Upper lobe of left lung (tissue), 6 donors: Measurements from ENCODE around the gene ADAMTSL3. TPM values are rescaled to one million over a fixed set of nuclear protein-coding genes. Genes with fewer than 3 reads are reported as not detected.

Source experiments
- ATAC-seq, 2 donors: fragments of 200-7000 bp; cut with Tn5 transposase; one replicate each; pipeline ENCODE4 v1.9.1; 2022; ENCODE audit warnings: mild to moderate bottlenecking in 2 of 2, moderate library complexity in 2 of 2; ENCODE audit not compliant: low FRiP score in 2 of 2
- DNase-seq, 2 donors: peaks; one replicate each; pipeline ENCODE4 v3.0.0-alpha.2; 2019 to 2020
- H3K27ac ChIP-seq, 4 donors: fragments of 200-600 bp; sonication (generic); one replicate each; pipeline ENCODE4 v1.5.1; 2016 to 2019
- H3K27me3 ChIP-seq, 4 donors: fragments of 200-600 bp; sonication (generic); one replicate each; pipeline ENCODE4 v1.5.1; 2017 to 2019
- H3K36me3 ChIP-seq, 4 donors: fragments of 200-600 bp; sonication (generic); one replicate each; pipeline ENCODE4 v1.5.1; 2016 to 2019
- H3K4me1 ChIP-seq, 4 donors: fragments of 200-600 bp; sonication (generic); one replicate each; pipeline ENCODE4 v1.5.1; 2018 to 2019
- H3K4me3 ChIP-seq, 4 donors: fragments of 200-600 bp; sonication (generic); one replicate each; pipeline ENCODE4 v1.5.1; 2017 to 2019; ENCODE audit warnings: mild to moderate bottlenecking in 2 of 4, moderate library complexity in 1 of 4
- H3K9me3 ChIP-seq, 4 donors: fragments of 200-600 bp; sonication (generic); one replicate each; pipeline ENCODE4 v1.5.1; 2018 to 2019
- EP300 ChIP-seq, 4 donors: sonication (generic); formaldehyde crosslinking; IDR thresholded peaks; one replicate each; pipeline ENCODE4 v1.5.1; 2017; ENCODE audit warnings: antibody characterized with exemption in 4 of 4, control low read depth in 2 of 4
- POLR2A ChIP-seq, 4 donors: fragments of 450-650 bp; IDR thresholded peaks; one replicate each; pipeline ENCODE4 v1.5.1; 2016 to 2017; ENCODE audit warnings: antibody characterized with exemption in 4 of 4, mild to moderate bottlenecking in 2 of 4
- POLR2AphosphoS5 ChIP-seq, 2 donors: sonication (generic); formaldehyde crosslinking; IDR thresholded peaks; one replicate each; pipeline ENCODE4 v1.5.1; 2017; ENCODE audit warnings: antibody characterized with exemption in 2 of 2
- WGBS, 2 donors: methylation state at CpG; one replicate each; pipeline ENCODE4 v1.1.5; 2017 to 2018; 5-methylcytosine and 5-hydroxymethylcytosine counted together
- total RNA-seq, 6 donors: library from RNA; depleted of rRNA in 4 of 6; stranded (reverse); fragments of >200 nt in 4 of 6; gene quantifications; one replicate each; pipeline versions ENCODE4 v1.1.0 to v1.2.1, GENCODE V29; 2016 to 2021
- TF ChIP-seq, protein P1 (sequence below), 6 experiments: fragments of 450-650 bp in 4 of 6; fragments of 200-600 bp in 2 of 6; sonication (generic) in 2 of 6; IDR thresholded peaks; one replicate each; pipeline ENCODE4 v1.5.1; 2016 to 2019; ENCODE audit warnings: antibody characterized with exemption in 6 of 6
- donor health status: DM: no; HTN: no; CAD: no; lungs with moderate emphysema.
- donor health status: DM: no; HTN: yes; CAD: no; lungs with severe emphysema.

ADAMTSL3 gene
- total RNA-seq, 6 donors from 2014 or later: 8.8 to 22.2 (median 11.7) TPM

DNA sequence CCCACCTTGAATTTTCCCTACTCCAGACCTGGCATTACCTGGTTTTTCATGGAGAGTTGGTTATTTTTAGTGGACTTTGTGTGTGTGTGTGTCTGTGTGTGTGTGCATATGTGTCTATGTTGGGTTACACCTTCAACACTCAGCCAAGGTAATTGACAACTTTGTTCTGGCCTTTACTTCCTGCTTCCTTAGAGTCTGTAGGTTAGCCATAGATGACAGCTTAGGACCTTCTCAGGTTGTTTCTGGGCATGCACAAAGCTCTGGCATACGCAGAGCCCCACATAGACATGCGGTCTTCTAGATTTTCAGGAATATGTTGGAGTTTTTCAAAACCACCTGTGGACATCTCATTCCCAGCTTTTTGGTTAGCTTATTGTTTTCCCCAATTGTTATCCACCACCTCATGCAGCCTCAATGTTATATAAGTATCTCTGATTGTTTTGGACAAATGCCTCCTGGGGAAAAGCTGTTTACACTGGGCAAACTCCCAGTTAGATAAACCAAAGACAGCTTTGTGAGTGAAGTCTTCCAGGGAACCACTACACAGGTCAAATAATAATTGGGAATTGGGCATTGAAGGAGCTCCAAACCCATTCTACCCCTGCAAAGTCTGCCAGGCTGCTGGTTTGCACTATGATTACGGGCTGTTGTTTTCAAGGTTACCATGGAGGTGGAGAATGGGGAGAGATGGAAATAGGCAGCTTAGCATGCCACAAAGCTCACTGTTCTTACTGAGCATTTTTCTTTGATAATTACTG is 201.2 kb downstream of the ADAMTSL3 start:
- TF ChIP-seq POLR2AphosphoS5 (IDR thresholded peaks at IDR 0.05) (no peak), POLR2A (IDR thresholded peaks at IDR 0.05) (no peak), EP300 (IDR thresholded peaks at IDR 0.05) (no peak)
- TF ChIP-seq, protein P1, sequence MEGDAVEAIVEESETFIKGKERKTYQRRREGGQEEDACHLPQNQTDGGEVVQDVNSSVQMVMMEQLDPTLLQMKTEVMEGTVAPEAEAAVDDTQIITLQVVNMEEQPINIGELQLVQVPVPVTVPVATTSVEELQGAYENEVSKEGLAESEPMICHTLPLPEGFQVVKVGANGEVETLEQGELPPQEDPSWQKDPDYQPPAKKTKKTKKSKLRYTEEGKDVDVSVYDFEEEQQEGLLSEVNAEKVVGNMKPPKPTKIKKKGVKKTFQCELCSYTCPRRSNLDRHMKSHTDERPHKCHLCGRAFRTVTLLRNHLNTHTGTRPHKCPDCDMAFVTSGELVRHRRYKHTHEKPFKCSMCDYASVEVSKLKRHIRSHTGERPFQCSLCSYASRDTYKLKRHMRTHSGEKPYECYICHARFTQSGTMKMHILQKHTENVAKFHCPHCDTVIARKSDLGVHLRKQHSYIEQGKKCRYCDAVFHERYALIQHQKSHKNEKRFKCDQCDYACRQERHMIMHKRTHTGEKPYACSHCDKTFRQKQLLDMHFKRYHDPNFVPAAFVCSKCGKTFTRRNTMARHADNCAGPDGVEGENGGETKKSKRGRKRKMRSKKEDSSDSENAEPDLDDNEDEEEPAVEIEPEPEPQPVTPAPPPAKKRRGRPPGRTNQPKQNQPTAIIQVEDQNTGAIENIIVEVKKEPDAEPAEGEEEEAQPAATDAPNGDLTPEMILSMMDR (IDR thresholded peaks at IDR 0.05): no peak
- Histone ChIP-seq H3K9me3 (no peaks in the 10 kb centered on the region), H3K4me1 (no peaks in the 10 kb centered on the region), H3K27ac (no peak overlapping the region), H3K27me3 (no peaks in the 10 kb centered on the region), H3K4me3 (no peak overlapping the region), H3K36me3 (no peaks in the 10 kb centered on the region)
- DNase-seq: no peak
- ATAC-seq: no peak
- 83 to 90% methylated on average over 3 of the region's 3 CpGs for WGBS, 2 donors

DNA sequence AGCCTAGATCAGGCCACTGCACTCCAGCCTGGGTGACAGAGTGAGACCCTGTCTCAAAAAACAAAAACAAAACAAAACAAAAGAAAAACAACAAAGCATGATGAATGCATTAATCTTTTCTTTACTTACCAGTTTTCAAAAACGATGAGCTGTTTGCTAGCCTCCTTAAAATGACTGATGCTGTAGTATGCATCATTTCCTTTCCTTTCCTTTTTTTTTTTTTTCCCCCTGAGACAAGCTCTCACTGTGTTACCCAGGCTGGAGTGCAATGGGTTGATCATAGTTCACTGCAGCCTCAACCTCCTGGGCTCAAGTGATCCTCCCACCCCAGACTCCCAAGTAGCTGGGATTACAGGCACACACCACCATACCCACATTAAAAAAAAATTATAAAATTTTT is 202.0 kb downstream of the ADAMTSL3 start:
- no peaks in the 10 kb centered on the region for H3K4me1 ChIP-seq
- no peaks in the 10 kb centered on the region for H3K27me3 ChIP-seq
- H3K4me3 ChIP-seq: no peak overlapping the region
- no peak for DNase-seq
- H3K36me3 ChIP-seq: no peaks in the 10 kb centered on the region
- no peak for ATAC-seq
- WGBS, 2 donors: 50 to 53% methylated on average over 1 of the region's 1 CpG
- TF ChIP-seq EP300 (IDR thresholded peaks at IDR 0.05) (no peak), POLR2AphosphoS5 (IDR thresholded peaks at IDR 0.05) (no peak), POLR2A (IDR thresholded peaks at IDR 0.05) (no peak)
- TF ChIP-seq, protein P1 (IDR thresholded peaks at IDR 0.05): no peak
- H3K27ac ChIP-seq: no peak overlapping the region
- no peaks in the 10 kb centered on the region for H3K9me3 ChIP-seq

DNA sequence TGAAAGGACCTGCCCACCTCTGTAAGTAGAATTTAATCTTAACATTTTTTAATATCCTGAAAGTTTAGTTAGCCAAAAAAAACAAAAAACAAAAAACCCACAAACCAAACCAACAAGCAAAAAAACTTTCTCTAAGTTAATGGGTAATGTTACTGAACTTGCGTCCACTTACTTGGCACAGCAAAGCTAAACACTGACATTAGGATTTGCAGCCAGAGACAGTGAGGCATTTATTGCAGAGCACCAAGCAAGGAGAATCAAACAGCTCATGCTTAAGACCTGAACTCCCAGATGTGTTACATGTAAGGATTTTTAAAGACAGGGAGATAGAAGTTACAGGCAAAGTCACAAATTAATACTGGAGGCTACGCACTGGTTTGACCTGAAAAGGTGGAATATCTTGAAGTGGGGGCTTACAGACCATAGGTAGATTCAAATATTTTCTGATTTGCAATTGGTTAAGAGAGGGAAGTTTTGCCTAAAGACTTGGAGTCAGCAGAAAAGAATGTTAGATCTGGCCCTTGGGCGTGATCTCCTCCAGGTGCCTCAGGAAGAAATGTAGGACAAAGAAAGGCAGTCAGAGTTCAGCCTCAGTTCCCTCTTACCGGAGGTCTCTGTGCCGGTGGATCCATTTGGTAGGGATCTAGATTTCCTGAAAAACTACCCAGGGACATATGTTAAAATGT is 205.0 kb downstream of the ADAMTSL3 start:
- no peaks in the 10 kb centered on the region for H3K27me3 ChIP-seq

DNA sequence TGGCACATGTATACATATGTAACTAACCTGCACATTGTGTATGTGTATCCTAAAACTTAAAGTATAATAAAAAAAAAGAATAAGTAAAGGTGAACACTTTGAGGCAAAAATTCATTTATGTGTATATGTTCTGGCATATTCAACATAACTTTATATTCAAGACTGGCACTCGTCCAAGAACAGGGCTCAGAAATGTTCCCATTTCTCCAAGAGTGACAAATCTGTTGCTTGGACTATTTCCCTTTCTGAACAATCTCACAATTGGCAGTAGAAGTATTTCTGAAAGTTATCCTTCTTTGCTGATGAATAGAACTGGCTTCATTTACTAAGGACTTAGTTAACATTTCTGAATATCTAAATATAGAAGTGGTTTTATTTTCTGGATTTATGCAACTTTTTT is 212.8 kb downstream of the ADAMTSL3 start:
- Histone ChIP-seq H3K27me3 (no peaks in the 10 kb centered on the region), H3K9me3 (no peaks in the 10 kb centered on the region), H3K36me3 (no peaks in the 10 kb centered on the region), H3K4me3 (no peak overlapping the region), H3K27ac (no peak overlapping the region), H3K4me1 (no peaks in the 10 kb centered on the region)
- TF ChIP-seq, protein P1 (IDR thresholded peaks at IDR 0.05): no peak
- no peak for TF ChIP-seq POLR2A (IDR thresholded peaks at IDR 0.05)
- no peak for TF ChIP-seq POLR2AphosphoS5 (IDR thresholded peaks at IDR 0.05)
- no peak for TF ChIP-seq EP300 (IDR thresholded peaks at IDR 0.05)
- ATAC-seq (no peak), DNase-seq (no peak)
- whole genome bisulfite sequencing, 2 donors: 46 to 50% methylated on average over 1 of the region's 1 CpG

More for the DNA sequence above, 205.0 kb downstream of the ADAMTSL3 start:
- Histone ChIP-seq H3K36me3 (no peaks in the 10 kb centered on the region), H3K4me1 (no peaks in the 10 kb centered on the region), H3K9me3 (no peaks in the 10 kb centered on the region), H3K4me3 (no peak overlapping the region), H3K27ac (no peak overlapping the region)
- TF ChIP-seq POLR2AphosphoS5 (IDR thresholded peaks at IDR 0.05): no peak
- TF ChIP-seq, protein P1 (IDR thresholded peaks at IDR 0.05): no peak
- no peak for TF ChIP-seq POLR2A (IDR thresholded peaks at IDR 0.05)
- TF ChIP-seq EP300 (IDR thresholded peaks at IDR 0.05): no peak
- no peak for DNase-seq
- WGBS, 2 donors: 86 to 89% methylated on average over 5 of the region's 5 CpGs
- ATAC-seq: no peak
